B cell (primary cell): Measurements from ENCODE around the gene TRPM6. TPM values are rescaled to one million over a fixed set of nuclear protein-coding genes. Genes with fewer than 3 reads are reported as not detected.

Experiments used
- ATAC-seq: fragments of 200-7000 bp; cut with Tn5 transposase; one replicate; pipeline ENCODE4 v1.10.0; 2021; ENCODE audit warnings: low read depth, mild to moderate bottlenecking, moderate number of reproducible peaks, moderate library complexity
- CTCF ChIA-PET: fragments of 350-600 bp; sonication (Branson Sonifier 250); formaldehyde crosslinking; loops from one replicate; lab custom pipeline; 2021; ENCODE audit warnings: antibody characterized with exemption, inconsistent platforms; lab: Charles Lee
- POLR2A ChIA-PET: fragments of 350-600 bp; sonication (Branson Sonifier 250); formaldehyde crosslinking; loops from one replicate; lab custom pipeline; 2021; ENCODE audit warnings: antibody characterized with exemption; lab: Charles Lee
- DNase-seq: peaks from one replicate; pipeline ENCODE4 v3.0.0; 2013
- H2AFZ ChIP-seq: 2 replicates; pipeline ENCODE4 v1.6.1; 2012; ENCODE audit warnings: mild to moderate bottlenecking, low read depth, low read length; ENCODE audit not compliant: insufficient read depth, poor library complexity, severe bottlenecking
- H3K27ac ChIP-seq, 2 donors: 1 replicate in 1 of 2; 2 replicates in 1 of 2; pipeline ENCODE4 v1.5.1; 2012 to 2013; ENCODE audit warnings: low read length in 2 of 2, mild to moderate bottlenecking in 2 of 2, moderate library complexity in 1 of 2
- H3K27me3 ChIP-seq, 4 experiments: fragments of 200-600 bp in 1 of 4; sonication (generic) in 1 of 4; replicated peaks in 1 of 4; 1 replicate in 2 of 4; 2 replicates in 2 of 4; pipeline versions ENCODE4 v1.6.1 to v1.7.0; 2013 to 2016; ENCODE audit warnings: low read length in 3 of 4, mild to moderate bottlenecking in 2 of 4, mixed read lengths in 1 of 4, moderate library complexity in 1 of 4; ENCODE audit not compliant: insufficient read depth in 4 of 4, control insufficient read depth in 3 of 4; ENCODE audit errors: control extremely low read depth in 1 of 4
- H3K36me3 ChIP-seq, 2 experiments: replicated peaks in 1 of 2; 1 replicate in 1 of 2; 2 replicates in 1 of 2; pipeline versions ENCODE4 v1.6.1 to v1.7.1; 2013; ENCODE audit warnings: low read length in 1 of 2; ENCODE audit not compliant: insufficient read depth in 2 of 2, control insufficient read depth in 1 of 2; ENCODE audit errors: control extremely low read depth in 1 of 2, extremely low read depth in 1 of 2
- H3K4me1 ChIP-seq, 2 donors: fragments of 200-600 bp in 1 of 2; sonication (generic) in 1 of 2; 1 replicate in 1 of 2; 2 replicates in 1 of 2; pipeline versions ENCODE4 v1.5.1 to v1.6.1; 2013 to 2017; ENCODE audit warnings: low read length in 2 of 2; ENCODE audit not compliant: control insufficient read depth in 2 of 2, insufficient read depth in 2 of 2
- H3K4me2 ChIP-seq: replicated peaks from 2 replicates; pipeline ENCODE3; 2012; ENCODE audit warnings: mild to moderate bottlenecking, low read depth, low read length; ENCODE audit not compliant: poor library complexity, severe bottlenecking
- H3K4me3 ChIP-seq, 5 experiments: fragments of 200-600 bp in 1 of 5; sonication (generic) in 1 of 5; 1 replicate in 3 of 5; 2 replicates in 2 of 5; pipeline versions ENCODE4 v1.5.1 to v1.7.0; 2011 to 2016; ENCODE audit warnings: low read length in 4 of 5, mild to moderate bottlenecking in 4 of 5, low read depth in 2 of 5, control low read depth in 1 of 5, moderate library complexity in 1 of 5; ENCODE audit not compliant: insufficient read depth in 1 of 5; ENCODE audit errors: control extremely low read depth in 1 of 5, extremely low read depth in 1 of 5
- H3K79me2 ChIP-seq: fragments of 200-600 bp; sonication (generic); one replicate; pipeline ENCODE4 v1.6.0; 2016; ENCODE audit warnings: low read length; ENCODE audit not compliant: control insufficient read depth, insufficient read depth
- H3K9ac ChIP-seq: fragments of 200-600 bp; sonication (generic); 2 replicates; pipeline ENCODE4 v1.6.1; 2017; ENCODE audit warnings: mild to moderate bottlenecking, low read length, moderate library complexity
- H3K9me3 ChIP-seq, 3 donors: one replicate each; pipeline versions ENCODE4 v1.6.1 to v1.7.1; 2013; ENCODE audit warnings: low read length in 2 of 3; ENCODE audit not compliant: control insufficient read depth in 2 of 3, insufficient read depth in 1 of 3; ENCODE audit errors: control extremely low read depth in 1 of 3
- H4K20me1 ChIP-seq: 2 replicates; pipeline ENCODE4 v1.6.0; 2012; ENCODE audit warnings: mild to moderate bottlenecking, low read length; ENCODE audit not compliant: insufficient read depth, control insufficient read depth, poor library complexity, severe bottlenecking
- H3K27ac Mint-ChIP-seq: one replicate; pipeline ENCODE4 v1.8.0; 2021; ENCODE audit warnings: mixed read lengths
- H3K27me3 Mint-ChIP-seq: one replicate; pipeline ENCODE4 v1.8.0; 2021; ENCODE audit warnings: mixed read lengths
- H3K4me1 Mint-ChIP-seq: one replicate; pipeline ENCODE4 v1.8.0; 2021; ENCODE audit warnings: mixed read lengths
- H3K4me3 Mint-ChIP-seq: one replicate; pipeline ENCODE4 v1.8.0; 2021; ENCODE audit warnings: mixed read lengths
- H3K9me3 Mint-ChIP-seq: one replicate; pipeline ENCODE4 v1.8.0; 2022; ENCODE audit warnings: mixed read lengths; ENCODE audit not compliant: insufficient read depth
- EZH2 ChIP-seq: IDR thresholded peaks from 2 replicates; pipeline ENCODE4 v1.6.1; 2012; ENCODE audit warnings: borderline replicate concordance, low read depth, mild to moderate bottlenecking, moderate library complexity, low read length; ENCODE audit not compliant: insufficient read depth, poor library complexity, severe bottlenecking
- WGBS: methylation state at CpG from one replicate; pipeline ENCODE4 v1.1.5; 2013; ENCODE audit warnings: missing lambda C conversion rate; ENCODE audit not compliant: insufficient coverage; 5-methylcytosine and 5-hydroxymethylcytosine counted together
- intact Hi-C: fragments of 100-400 bp; cut with micrococcal nuclease; formaldehyde crosslinking; loops from one replicate; pipeline ENCODE4 v1.10.0; 2022
- polyA plus RNA-seq: library from polyadenylated mRNA; depleted of rRNA; stranded (reverse); fragments of >200 nt; gene quantifications from 2 replicates; pipeline ENCODE4 v1.2.3, GENCODE V29; 2012
- total RNA-seq, 2 donors: library from RNA; stranded (reverse); fragments of 120-200 nt in 1 of 2; gene quantifications; 1 replicate in 1 of 2; 2 replicates in 1 of 2; pipeline versions ENCODE4 v1.2.3 to v1.2.4, GENCODE V29; 2013 to 2022
- TF ChIP-seq, protein P1 (sequence below): fragments of 200-600 bp; IDR thresholded peaks from one replicate; pipeline ENCODE4 v1.8.0; 2022; ENCODE audit warnings: antibody characterized with exemption, mild to moderate bottlenecking

The TRPM6 gene
- total and polyA plus RNA-seq, 2 donors (not counting 1 experiment from before 2014, with no cell fraction given), result not detected

- ChIA-PET CTCF (no interaction called here), POLR2A (no interaction called here)
- intact Hi-C loops, result no loop called here
- Histone ChIP-seq H4K20me1 (no peaks in the 10 kb centered on the region), H3K9ac (no peak overlapping the region), H3K27me3 (peaks cover 0 to 4% (median 0%) of the 10 kb centered on the region in 4 experiments), H3K4me3 (no peak overlapping the region), H3K27ac (no peak overlapping the region), H3K4me1 (no peaks in the 10 kb centered on the region), H3K36me3 (no peaks in the 10 kb centered on the region), H3K4me2 (no peak overlapping the region), H3K79me2 (no peaks in the 10 kb centered on the region), H2AFZ (no peak overlapping the region), H3K9me3 (no peaks in the 10 kb centered on the region)
- DNase-seq (no peak), ATAC-seq (no peak)
- TF ChIP-seq, protein P1, sequence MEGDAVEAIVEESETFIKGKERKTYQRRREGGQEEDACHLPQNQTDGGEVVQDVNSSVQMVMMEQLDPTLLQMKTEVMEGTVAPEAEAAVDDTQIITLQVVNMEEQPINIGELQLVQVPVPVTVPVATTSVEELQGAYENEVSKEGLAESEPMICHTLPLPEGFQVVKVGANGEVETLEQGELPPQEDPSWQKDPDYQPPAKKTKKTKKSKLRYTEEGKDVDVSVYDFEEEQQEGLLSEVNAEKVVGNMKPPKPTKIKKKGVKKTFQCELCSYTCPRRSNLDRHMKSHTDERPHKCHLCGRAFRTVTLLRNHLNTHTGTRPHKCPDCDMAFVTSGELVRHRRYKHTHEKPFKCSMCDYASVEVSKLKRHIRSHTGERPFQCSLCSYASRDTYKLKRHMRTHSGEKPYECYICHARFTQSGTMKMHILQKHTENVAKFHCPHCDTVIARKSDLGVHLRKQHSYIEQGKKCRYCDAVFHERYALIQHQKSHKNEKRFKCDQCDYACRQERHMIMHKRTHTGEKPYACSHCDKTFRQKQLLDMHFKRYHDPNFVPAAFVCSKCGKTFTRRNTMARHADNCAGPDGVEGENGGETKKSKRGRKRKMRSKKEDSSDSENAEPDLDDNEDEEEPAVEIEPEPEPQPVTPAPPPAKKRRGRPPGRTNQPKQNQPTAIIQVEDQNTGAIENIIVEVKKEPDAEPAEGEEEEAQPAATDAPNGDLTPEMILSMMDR, result no peak
- TF ChIP-seq EZH2, result no peak
- 90% methylated on average over 3 of the region's 5 CpGs for WGBS
- no peaks in the 10 kb centered on the region for H3K4me1 Mint-ChIP-seq
- no peak overlapping the region for H3K4me3 Mint-ChIP-seq
- no peak overlapping the region for H3K27ac Mint-ChIP-seq
- H3K9me3 Mint-ChIP-seq, result no peaks in the 10 kb centered on the region
- H3K27me3 Mint-ChIP-seq, result peaks cover 16% of the 10 kb centered on the region
Observed at GRCh38 chr9:74711341-74711740, 176.4 kb downstream of the TRPM6 start.

- ChIA-PET POLR2A (no interaction called here), CTCF (no interaction called here)
- H3K27ac Mint-ChIP-seq, result no peak overlapping the region
- Histone ChIP-seq H3K27ac (no peak overlapping the region), H3K27me3 (peaks cover 0 to 7% (median 0%) of the 10 kb centered on the region in 4 experiments), H2AFZ (no peak overlapping the region), H4K20me1 (no peaks in the 10 kb centered on the region), H3K36me3 (no peaks in the 10 kb centered on the region), H3K4me3 (no peak overlapping the region), H3K79me2 (no peaks in the 10 kb centered on the region), H3K4me2 (no peak overlapping the region), H3K9ac (no peak overlapping the region), H3K4me1 (no peaks in the 10 kb centered on the region), H3K9me3 (no peaks in the 10 kb centered on the region)
- no peak for TF ChIP-seq EZH2
- TF ChIP-seq, protein P1, result no peak
- intact Hi-C loops, result no loop called here
- peaks cover 21% of the 10 kb centered on the region for H3K27me3 Mint-ChIP-seq
- ATAC-seq (no peak), DNase-seq (no peak)
- no peaks in the 10 kb centered on the region for H3K9me3 Mint-ChIP-seq
- no peak overlapping the region for H3K4me3 Mint-ChIP-seq
- no peaks in the 10 kb centered on the region for H3K4me1 Mint-ChIP-seq
- WGBS, result 30% methylated on average over 1 of the region's 2 CpGs
Observed at GRCh38 chr9:74697535-74697934, 190.2 kb downstream of the TRPM6 start.
